Type B pancreatic cell (in vitro differentiated cells): ENCODE data around the gene TMPRSS4. TPM values are rescaled to one million over a fixed set of nuclear protein-coding genes. Genes with fewer than 3 reads are reported as not detected.

ENCODE experiments used
- DNase-seq: peaks from one replicate; pipeline ENCODE4 v3.0.0; 2021; ENCODE audit warnings: mixed read lengths; ENCODE audit not compliant: unreplicated experiment; ENCODE audit errors: extremely low spot score
- H3K27ac Mint-ChIP-seq: 2 replicates; pipeline ENCODE4 v1.8.0; 2021; ENCODE audit warnings: mild to moderate bottlenecking, mixed read lengths
- H3K27me3 Mint-ChIP-seq: 2 replicates; pipeline ENCODE4 v1.8.0; 2021; ENCODE audit warnings: mixed read lengths
- H3K36me3 Mint-ChIP-seq: 2 replicates; pipeline ENCODE4 v1.8.0; 2021; ENCODE audit warnings: mixed read lengths
- H3K4me1 Mint-ChIP-seq: one replicate; pipeline ENCODE4 v1.8.0; 2021; ENCODE audit warnings: mixed read lengths; ENCODE audit not compliant: unreplicated experiment
- H3K4me3 Mint-ChIP-seq: 2 replicates; pipeline ENCODE4 v1.8.0; 2021; ENCODE audit warnings: mild to moderate bottlenecking, mixed read lengths
- H3K9me3 Mint-ChIP-seq: 2 replicates; pipeline ENCODE4 v1.8.0; 2021; ENCODE audit warnings: mixed read lengths
- total RNA-seq: library from RNA; stranded (reverse); gene quantifications from 2 replicates; pipeline ENCODE4 v1.2.1, GENCODE V29; 2021; ENCODE audit warnings: low replicate concordance
- TF ChIP-seq, protein P1 (sequence below): fragments of 200-600 bp; sonication (generic); conservative IDR thresholded peaks from 2 replicates; pipeline ENCODE4 v1.5.0; 2021; ENCODE audit warnings: antibody characterized with exemption, mild to moderate bottlenecking

The TMPRSS4 gene
- total RNA-seq, 1 donor from 2014 or later, result 33.8 TPM

DNA sequence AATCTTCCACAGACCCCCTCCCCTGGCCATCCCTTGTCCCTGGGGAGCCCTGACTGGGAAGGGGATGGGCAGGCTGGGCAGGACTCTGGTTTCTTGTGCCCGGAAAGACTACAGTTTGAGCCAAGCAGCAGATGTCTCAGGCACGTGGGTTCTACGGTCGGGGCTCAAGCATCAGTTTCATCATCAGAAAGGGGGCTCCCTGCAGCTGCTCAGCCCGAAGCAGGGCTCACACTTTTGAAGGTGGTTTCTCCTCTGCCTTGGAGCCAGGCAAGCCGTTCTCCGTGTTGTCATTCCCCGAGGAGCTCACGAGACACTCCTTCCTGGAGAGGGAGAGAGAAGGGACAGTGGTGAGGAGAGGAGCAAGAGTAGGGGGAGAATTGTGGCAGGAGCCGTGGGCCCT lies 59.9 kb downstream of the TMPRSS4 start:
- H3K4me3 Mint-ChIP-seq, result no peak overlapping the region
- peaks cover 56% of the 10 kb centered on the region for H3K27me3 Mint-ChIP-seq
- H3K4me1 Mint-ChIP-seq, result no peaks in the 10 kb centered on the region
- DNase-seq, result no peak
- H3K36me3 Mint-ChIP-seq, result no peaks in the 10 kb centered on the region
- no peak overlapping the region for H3K27ac Mint-ChIP-seq
- H3K9me3 Mint-ChIP-seq, result no peaks in the 10 kb centered on the region
- TF ChIP-seq, protein P1, sequence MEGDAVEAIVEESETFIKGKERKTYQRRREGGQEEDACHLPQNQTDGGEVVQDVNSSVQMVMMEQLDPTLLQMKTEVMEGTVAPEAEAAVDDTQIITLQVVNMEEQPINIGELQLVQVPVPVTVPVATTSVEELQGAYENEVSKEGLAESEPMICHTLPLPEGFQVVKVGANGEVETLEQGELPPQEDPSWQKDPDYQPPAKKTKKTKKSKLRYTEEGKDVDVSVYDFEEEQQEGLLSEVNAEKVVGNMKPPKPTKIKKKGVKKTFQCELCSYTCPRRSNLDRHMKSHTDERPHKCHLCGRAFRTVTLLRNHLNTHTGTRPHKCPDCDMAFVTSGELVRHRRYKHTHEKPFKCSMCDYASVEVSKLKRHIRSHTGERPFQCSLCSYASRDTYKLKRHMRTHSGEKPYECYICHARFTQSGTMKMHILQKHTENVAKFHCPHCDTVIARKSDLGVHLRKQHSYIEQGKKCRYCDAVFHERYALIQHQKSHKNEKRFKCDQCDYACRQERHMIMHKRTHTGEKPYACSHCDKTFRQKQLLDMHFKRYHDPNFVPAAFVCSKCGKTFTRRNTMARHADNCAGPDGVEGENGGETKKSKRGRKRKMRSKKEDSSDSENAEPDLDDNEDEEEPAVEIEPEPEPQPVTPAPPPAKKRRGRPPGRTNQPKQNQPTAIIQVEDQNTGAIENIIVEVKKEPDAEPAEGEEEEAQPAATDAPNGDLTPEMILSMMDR, result no peak

DNA sequence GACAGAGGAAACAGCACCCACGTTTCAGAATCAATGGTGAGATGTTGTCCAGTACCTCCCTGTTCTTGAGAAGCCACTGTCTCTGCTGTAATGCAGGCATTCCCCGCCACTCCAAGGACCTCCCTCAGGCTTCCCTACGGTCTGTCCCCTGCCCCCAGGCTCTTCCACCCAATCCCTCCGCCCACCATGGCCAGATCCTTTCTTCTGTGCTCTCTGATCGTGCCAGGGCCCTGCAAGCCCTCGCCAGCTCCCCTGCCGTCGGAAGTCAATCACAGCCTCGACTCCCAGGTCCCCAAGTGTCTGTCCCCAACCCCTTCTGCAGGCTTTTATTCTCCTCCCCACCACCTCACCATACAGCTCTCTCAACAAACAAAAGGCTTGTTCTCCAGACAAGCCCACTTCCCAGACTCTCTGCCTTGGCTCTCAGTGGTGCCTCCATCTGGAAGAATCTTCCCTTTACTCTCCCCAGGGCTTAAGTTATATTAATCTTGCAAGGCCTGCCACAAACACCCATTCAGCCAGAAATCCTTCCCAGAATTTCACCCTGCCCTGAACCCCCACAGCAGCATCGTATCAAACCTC lies 62.1 kb downstream of the TMPRSS4 start:
- H3K27ac Mint-ChIP-seq, result no peak overlapping the region
- H3K36me3 Mint-ChIP-seq, result no peaks in the 10 kb centered on the region
- peaks cover 74% of the 10 kb centered on the region for H3K27me3 Mint-ChIP-seq
- no peaks in the 10 kb centered on the region for H3K9me3 Mint-ChIP-seq
- TF ChIP-seq, protein P1, result no peak
- no peak for DNase-seq
- H3K4me3 Mint-ChIP-seq, result no peak overlapping the region
- no peaks in the 10 kb centered on the region for H3K4me1 Mint-ChIP-seq

DNA sequence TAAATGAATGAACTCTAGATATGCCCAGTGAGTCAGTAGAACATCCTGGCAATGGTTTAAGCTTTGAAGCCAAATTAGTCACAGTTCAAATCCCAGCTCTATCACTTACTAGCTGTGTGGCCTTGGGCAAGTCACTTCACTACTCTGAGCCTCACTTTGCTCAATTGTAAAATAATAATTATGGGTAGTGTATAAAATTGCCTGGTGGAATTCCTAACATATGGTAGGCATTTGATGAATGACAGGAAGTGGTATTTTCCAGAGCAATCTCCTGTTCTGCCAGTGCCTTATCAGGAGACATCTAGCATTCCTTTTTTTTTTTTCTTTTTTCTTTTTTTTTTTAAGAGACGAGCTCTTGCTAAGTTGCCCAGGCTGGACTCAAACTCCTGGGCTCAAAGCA lies 62.7 kb downstream of the TMPRSS4 start:
- DNase-seq, result no peak
- Mint-ChIP-seq H3K4me3 (no peak overlapping the region), H3K27ac (no peak overlapping the region), H3K9me3 (no peaks in the 10 kb centered on the region), H3K36me3 (no peaks in the 10 kb centered on the region), H3K27me3 (peaks cover 74% of the 10 kb centered on the region), H3K4me1 (no peaks in the 10 kb centered on the region)
- TF ChIP-seq, protein P1, result no peak

DNA sequence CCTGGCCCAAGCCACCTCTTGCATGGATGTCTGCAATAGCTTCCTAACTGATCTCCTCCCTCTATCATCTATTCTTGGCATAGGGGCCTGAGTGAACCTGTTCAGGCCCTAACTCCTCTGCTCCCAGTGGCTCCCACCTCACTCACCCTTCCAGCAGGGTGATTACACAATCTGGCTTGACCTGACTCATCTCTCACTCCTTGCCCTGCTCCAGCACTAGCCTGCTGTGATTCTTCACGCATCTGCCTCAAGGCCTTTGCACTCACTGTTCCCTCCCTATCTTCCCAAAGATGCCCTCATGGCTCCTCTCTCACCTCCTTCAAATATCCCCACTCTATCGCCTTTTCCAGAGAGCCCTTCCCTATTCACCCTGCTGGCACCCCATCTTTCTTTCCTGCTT lies 65.2 kb downstream of the TMPRSS4 start:
- Mint-ChIP-seq H3K27me3 (peaks cover 80% of the 10 kb centered on the region), H3K9me3 (no peaks in the 10 kb centered on the region), H3K27ac (no peak overlapping the region), H3K4me1 (no peaks in the 10 kb centered on the region), H3K36me3 (no peaks in the 10 kb centered on the region), H3K4me3 (no peak overlapping the region)
- no peak for DNase-seq
- TF ChIP-seq, protein P1, result no peak

DNA sequence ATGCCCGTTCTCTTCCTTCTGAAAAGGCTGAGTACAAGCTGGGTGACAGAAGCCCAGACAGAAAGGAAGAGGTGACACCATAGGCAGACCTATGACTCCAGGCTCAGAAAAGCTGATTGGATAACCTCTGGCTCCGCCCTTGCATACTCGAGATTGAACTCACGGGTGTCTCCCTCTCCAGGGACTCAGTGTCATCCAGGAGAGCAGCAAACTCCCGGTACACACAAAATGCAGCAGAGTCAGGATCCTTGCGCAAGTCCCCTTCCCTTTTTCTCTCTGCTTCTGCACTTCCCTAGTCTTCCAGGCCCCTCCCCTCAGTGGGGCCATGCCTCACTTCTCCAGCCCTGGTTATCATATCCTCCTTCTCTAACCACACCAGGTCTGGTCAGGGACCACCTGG lies 65.9 kb downstream of the TMPRSS4 start:
- H3K27me3 Mint-ChIP-seq, result peaks cover 83% of the 10 kb centered on the region
- H3K9me3 Mint-ChIP-seq, result no peaks in the 10 kb centered on the region
- H3K4me3 Mint-ChIP-seq, result no peak overlapping the region
- H3K4me1 Mint-ChIP-seq, result peaks cover 5% of the 10 kb centered on the region
- DNase-seq, result no peak
- H3K27ac Mint-ChIP-seq, result no peak overlapping the region
- TF ChIP-seq, protein P1, result no peak
- H3K36me3 Mint-ChIP-seq, result no peaks in the 10 kb centered on the region

DNA sequence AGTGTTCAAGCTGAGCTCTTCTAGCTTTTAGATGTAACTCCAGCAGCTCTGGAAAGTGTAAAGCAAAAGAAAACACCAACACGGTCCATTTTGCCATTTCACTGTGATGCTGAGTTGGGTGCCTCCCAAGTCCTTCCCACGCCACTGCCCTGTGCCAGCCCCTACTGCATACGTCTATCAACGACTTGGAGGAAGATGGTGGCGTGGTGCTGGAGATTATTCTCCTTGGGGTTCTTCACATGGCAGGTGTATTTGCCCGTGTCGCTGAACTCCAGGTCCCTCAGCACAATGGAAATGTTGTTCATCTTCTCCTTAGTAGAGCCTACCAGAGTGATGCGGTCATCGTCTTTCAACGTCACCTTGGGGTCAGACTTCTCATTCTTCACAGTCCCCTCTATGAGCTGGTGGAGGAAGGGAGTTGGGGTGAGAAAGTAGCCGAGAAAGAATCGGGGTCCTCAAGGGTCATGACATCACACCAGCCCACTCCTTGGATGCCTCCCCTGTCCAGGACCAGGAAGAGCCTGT lies 66.8 kb downstream of the TMPRSS4 start:
- Mint-ChIP-seq H3K27ac (peak overlapping the region; percentile 45), H3K4me3 (no peak overlapping the region), H3K27me3 (peaks cover 84% of the 10 kb centered on the region), H3K9me3 (no peaks in the 10 kb centered on the region), H3K36me3 (no peaks in the 10 kb centered on the region), H3K4me1 (peaks cover 7% of the 10 kb centered on the region)
- TF ChIP-seq, protein P1, result no peak
- no peak for DNase-seq
